Calu3 (cell line): ENCODE measurements around the gene UBXN6. TPM values are rescaled to one million over a fixed set of nuclear protein-coding genes. Genes with fewer than 3 reads are reported as not detected.

Experiments
- BruUV-seq: library from RNA; stranded (reverse); fragments of 400-500 nt; replicated peaks from 2 replicates; lab custom pipeline; 2021; lab: Mats Ljungman, UMichigan
- CTCF ChIA-PET: fragments of 300-600 bp; sonication (Branson Sonifier 250); formaldehyde crosslinking; loops from one replicate; lab custom pipeline; 2022; ENCODE audit warnings: antibody characterized with exemption; lab: Charles Lee
- DNase-seq: peaks from one replicate; pipeline ENCODE4 v3.0.0; 2022
- H3K27ac Mint-ChIP-seq: one replicate; pipeline ENCODE4 v1.8.0; 2022; ENCODE audit warnings: mixed read lengths; ENCODE audit not compliant: unreplicated experiment
- H3K27me3 Mint-ChIP-seq: one replicate; pipeline ENCODE4 v1.8.0; 2022; ENCODE audit warnings: mixed read lengths; ENCODE audit not compliant: unreplicated experiment
- H3K36me3 Mint-ChIP-seq: one replicate; pipeline ENCODE4 v1.8.0; 2022; ENCODE audit warnings: mild to moderate bottlenecking, moderate library complexity, mixed read lengths; ENCODE audit not compliant: insufficient read depth, unreplicated experiment
- H3K4me1 Mint-ChIP-seq: one replicate; pipeline ENCODE4 v1.8.0; 2022; ENCODE audit warnings: mild to moderate bottlenecking, low read depth, mixed read lengths; ENCODE audit not compliant: unreplicated experiment
- H3K4me3 Mint-ChIP-seq: one replicate; pipeline ENCODE4 v1.8.0; 2022; ENCODE audit warnings: mild to moderate bottlenecking, low read depth, moderate library complexity, mixed read lengths; ENCODE audit not compliant: unreplicated experiment
- H3K9me3 Mint-ChIP-seq: one replicate; pipeline ENCODE4 v1.8.0; 2022; ENCODE audit warnings: low read depth, mixed read lengths; ENCODE audit not compliant: unreplicated experiment
- intact Hi-C: fragments of 100-400 bp; cut with micrococcal nuclease; formaldehyde crosslinking; loops from one replicate; pipeline ENCODE4 v1.10.0; 2022; ENCODE audit not compliant: unreplicated experiment
- total RNA-seq: library from RNA; stranded (reverse); gene quantifications from 2 replicates; pipeline ENCODE4 v1.2.3, GENCODE V29; 2022
- TF ChIP-seq, protein P1 (sequence below): fragments of 200-600 bp; IDR thresholded peaks from one replicate; pipeline ENCODE4 v1.8.0; 2022; ENCODE audit warnings: antibody characterized with exemption; ENCODE audit not compliant: unreplicated experiment

UBXN6 gene
- total RNA-seq, 1 experiment from 2014 or later: 38.9 TPM

DNA sequence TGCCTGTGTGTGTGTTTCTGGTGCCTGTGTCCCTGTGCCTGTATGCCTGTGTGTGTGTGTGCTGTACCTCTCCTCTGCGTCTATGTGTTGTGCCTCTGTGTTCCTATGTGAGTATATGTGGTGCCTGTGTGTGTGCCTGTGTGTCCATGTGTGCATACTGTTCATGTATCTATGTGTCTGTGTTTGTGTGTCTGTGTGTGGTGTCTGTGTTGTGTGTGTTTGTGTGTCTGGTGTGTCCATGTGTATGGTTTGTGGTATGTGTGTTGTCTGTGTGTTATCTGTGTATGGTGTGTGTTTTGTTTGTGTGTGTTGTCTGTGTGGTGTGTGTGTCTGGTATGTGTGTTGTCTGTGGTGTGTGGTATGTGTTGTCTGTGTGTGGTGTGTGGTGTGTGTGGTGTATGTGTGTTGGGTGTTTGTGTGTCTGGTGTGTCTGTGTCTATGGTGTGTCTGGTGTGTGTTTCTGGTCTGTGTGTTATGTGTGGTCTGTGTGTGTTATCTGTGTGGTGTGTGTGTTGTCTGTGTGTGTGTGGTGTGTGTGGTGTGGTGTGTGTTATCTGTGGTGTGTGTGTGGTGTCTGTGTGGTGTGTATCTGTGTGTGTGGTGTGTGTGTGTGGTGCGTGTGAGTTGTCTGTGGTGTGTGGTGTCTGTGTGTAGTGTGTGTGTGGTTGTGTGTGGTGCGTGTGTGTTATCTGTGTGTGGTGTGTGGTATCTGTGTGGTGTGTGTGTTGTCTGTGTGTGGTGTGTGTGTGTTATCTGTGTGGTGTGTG lies 34.9 kb upstream of the UBXN6 start:
- Mint-ChIP-seq H3K27me3 (no peaks in the 10 kb centered on the region), H3K4me3 (no peak overlapping the region), H3K36me3 (peaks cover 9% of the 10 kb centered on the region), H3K4me1 (no peaks in the 10 kb centered on the region), H3K9me3 (no peaks in the 10 kb centered on the region), H3K27ac (no peak overlapping the region)
- intact Hi-C loops: no loop called here
- CTCF ChIA-PET: no interaction called here
- no peak for DNase-seq
- no TSS peak for BruUV-seq
- TF ChIP-seq, protein P1, sequence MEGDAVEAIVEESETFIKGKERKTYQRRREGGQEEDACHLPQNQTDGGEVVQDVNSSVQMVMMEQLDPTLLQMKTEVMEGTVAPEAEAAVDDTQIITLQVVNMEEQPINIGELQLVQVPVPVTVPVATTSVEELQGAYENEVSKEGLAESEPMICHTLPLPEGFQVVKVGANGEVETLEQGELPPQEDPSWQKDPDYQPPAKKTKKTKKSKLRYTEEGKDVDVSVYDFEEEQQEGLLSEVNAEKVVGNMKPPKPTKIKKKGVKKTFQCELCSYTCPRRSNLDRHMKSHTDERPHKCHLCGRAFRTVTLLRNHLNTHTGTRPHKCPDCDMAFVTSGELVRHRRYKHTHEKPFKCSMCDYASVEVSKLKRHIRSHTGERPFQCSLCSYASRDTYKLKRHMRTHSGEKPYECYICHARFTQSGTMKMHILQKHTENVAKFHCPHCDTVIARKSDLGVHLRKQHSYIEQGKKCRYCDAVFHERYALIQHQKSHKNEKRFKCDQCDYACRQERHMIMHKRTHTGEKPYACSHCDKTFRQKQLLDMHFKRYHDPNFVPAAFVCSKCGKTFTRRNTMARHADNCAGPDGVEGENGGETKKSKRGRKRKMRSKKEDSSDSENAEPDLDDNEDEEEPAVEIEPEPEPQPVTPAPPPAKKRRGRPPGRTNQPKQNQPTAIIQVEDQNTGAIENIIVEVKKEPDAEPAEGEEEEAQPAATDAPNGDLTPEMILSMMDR: no peak

DNA sequence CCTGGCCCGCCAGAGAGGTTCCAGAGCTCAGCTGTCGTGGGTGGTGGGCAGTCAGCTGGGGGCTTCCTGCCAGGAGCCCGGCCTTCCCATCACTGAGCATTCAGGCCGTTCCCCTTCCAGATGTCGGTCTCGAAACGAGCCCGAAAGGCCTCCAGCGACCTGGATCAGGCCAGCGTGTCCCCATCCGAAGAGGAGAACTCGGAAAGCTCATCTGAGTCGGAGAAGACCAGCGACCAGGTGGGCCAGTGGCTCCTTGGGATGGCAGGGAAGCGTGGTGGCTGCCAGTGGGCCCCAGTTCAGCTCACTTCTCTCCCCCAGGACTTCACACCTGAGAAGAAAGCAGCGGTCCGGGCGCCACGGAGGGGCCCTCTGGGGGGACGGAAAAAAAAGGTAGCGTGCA lies 33.9 kb upstream of the UBXN6 start:
- DNase-seq: no peak
- no TSS peak for BruUV-seq
- TF ChIP-seq, protein P1: no peak
- CTCF ChIA-PET: no interaction called here
- Mint-ChIP-seq H3K4me1 (no peaks in the 10 kb centered on the region), H3K9me3 (no peaks in the 10 kb centered on the region), H3K36me3 (peaks cover 5% of the 10 kb centered on the region), H3K27ac (no peak overlapping the region), H3K4me3 (no peak overlapping the region), H3K27me3 (no peaks in the 10 kb centered on the region)
- intact Hi-C loops: no loop called here

DNA sequence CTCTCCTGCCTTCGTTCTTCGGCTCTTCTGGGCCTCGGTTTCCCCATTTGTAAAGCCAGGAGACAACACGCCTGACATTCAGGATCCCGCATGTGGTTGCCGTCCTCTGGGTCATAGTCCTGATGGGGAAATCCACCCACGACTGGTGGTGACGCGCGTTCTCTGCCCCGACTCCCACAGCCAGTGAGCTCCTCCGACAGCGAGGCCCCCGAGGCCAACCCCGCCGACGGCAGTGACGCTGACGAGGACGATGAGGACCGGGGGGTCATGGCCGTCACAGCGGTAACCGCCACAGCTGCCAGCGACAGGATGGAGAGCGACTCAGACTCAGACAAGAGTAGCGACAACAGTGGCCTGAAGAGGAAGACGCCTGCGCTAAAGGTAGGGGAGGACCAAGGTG lies 30.9 kb upstream of the UBXN6 start:
- Mint-ChIP-seq H3K27ac (no peak overlapping the region), H3K36me3 (peaks cover 5% of the 10 kb centered on the region), H3K4me1 (no peaks in the 10 kb centered on the region), H3K4me3 (no peak overlapping the region), H3K9me3 (no peaks in the 10 kb centered on the region), H3K27me3 (no peaks in the 10 kb centered on the region)
- intact Hi-C loops: no loop called here
- CTCF ChIA-PET: no interaction called here
- BruUV-seq: no TSS peak
- no peak for DNase-seq
- TF ChIP-seq, protein P1: no peak

DNA sequence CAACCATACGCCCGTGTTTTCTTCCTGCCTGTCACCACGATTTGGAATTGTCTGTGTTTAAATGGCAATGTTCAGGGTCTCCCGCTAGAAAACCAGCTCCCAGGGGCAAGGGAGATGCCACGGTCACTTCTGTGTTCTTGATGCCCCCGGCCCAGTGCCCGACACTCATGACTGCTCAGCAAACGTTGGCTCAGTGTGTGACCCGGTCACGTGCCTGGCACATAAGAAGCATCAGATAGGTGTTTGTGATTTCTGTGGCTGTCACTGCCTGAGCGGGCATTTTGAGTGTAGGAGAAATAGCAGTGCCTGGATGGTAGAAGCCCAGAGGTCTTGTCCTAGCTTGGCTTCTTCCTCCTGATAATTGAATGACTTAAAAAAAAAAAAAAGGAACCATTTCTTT lies 30.0 kb upstream of the UBXN6 start:
- Mint-ChIP-seq H3K4me1 (no peaks in the 10 kb centered on the region), H3K27me3 (no peaks in the 10 kb centered on the region), H3K27ac (no peak overlapping the region), H3K9me3 (no peaks in the 10 kb centered on the region), H3K36me3 (peaks cover 5% of the 10 kb centered on the region), H3K4me3 (no peak overlapping the region)
- DNase-seq: no peak
- CTCF ChIA-PET: no interaction called here
- intact Hi-C loops: no loop called here
- no TSS peak for BruUV-seq
- TF ChIP-seq, protein P1: no peak
